ENCODE measurements around the gene ALX4.

ALX4 gene

DNA sequence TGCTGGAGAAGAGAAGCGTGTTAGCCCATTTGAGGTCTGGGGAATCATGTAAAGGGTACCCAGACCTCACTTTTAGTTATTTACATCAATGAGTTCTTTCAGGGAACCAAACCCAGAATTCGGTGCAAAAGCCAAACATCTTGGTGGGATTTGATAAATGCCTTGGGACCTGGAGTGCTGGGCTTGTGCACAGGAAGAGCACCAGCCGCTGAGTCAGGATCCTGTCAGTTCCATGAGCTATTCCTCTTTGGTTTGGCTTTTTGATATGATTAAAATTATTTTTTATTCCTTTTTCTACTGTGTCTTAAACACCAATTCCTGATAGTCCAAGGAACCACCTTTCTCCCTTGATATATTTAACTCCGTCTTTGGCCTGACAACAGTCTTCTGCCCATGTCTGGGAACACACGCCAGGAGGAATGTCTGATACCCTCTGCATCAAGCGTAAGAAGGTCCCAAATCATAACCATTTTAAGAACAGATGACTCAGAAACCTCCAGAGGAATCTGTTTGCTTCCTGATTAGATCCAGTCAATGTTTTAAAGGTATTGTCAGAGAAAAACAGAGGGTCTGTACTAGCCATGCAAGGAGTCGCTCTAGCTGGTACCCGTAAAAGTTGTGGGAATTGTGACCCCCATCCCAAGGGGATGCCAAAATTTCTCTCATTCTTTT, 65.2 kb downstream of the ALX4 start:
- no peak for DNase-seq (ENCODE audit: low spot score)

DNA sequence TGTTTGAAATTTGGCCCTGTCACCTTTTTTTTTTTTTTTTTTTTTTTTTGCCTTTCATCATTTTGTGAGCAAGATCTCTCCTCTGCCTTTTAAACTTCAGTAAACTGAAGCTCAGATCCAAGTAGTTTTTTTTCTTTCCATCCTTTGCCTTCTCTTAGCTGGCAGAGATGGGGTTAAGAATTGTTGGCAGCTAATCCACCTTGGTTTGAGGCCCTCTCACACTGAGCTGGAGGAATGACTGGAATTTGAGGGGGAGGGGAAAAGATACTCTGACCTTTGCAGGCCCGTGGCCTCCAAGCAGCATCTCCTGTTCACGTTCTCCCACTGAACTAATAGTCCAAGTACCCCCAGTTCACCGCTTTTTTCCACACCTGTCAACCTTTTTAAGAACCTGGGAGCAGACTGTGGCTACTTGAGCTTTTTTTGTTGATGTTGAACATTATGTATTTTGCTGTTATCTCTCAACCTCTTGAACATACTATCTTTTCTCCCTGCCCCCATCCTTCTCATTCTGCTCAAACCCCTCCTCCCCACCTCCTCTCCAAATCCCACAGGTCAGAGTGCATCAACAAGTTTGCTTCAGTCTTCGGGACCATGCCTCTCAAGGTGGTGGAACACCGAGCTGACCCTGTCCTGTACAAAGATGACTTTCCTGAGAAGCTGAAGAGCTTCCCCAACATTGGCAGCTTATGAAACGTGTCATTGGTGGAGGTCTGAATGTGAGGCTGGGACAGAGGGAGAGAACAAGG, 66.2 kb downstream of the ALX4 start:
- DNase-seq (ENCODE audit: low spot score): peak; percentile 84

DNA sequence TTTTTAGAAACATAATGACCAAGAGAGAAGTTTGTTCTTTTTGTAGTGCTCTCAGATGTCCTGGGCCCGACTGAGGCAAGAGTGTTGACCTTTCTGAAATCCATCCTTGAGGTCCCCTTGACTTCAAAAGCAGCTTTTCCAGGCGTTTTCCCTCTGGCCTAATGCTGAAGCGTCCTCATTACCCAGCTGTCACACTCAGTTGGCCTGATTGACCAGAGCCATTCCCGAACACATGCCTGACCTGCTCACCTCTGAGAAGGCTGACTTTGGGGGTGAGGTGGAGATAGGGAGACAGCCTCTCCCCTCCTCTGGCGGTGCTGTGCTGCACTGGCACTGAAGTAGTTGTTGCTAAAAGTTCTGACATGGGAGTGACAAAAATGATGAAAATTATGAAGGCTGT, 66.9 kb downstream of the ALX4 start:
- DNase-seq (ENCODE audit: low spot score): no peak

DNA sequence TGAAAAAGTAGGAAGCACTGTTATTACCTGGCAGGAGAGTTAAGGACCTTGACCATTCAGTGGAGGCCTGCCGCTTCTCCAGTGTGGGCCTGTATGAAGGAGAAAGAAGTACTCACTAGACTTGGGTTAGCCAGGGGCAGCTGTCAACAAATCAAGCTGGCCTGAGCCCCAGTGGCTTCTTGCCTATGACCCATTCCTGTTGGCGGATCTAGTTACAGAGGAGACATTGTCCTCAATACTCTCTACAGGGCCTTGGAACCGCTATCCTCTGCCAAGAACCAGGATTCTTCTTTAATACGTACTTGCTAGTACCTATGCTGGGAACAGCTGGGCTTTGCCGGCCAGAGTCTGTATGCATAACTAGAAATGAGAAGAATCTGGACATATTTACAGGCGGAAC, 68.1 kb downstream of the ALX4 start:
- no peak for DNase-seq (ENCODE audit: low spot score)

DNA sequence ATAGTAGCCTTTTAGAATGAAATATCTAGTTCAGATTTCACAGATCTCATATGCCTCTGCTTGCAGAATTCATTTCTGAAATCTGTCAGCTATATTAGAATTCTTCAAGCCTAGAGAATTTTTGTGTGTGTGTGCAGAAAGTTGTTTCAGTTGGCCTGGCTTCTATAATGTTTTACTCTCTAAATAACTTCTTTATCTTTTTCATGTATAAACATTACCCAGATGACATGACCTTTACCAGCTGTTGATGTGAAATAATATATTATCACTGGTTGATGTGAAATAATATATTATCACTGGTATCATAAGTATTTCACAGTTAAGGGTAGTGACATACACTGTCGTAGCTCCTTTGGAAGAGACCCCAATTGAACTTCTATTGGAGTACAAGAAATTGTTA, 72.8 kb downstream of the ALX4 start:
- DNase-seq (ENCODE audit: low spot score): no peak

DNA sequence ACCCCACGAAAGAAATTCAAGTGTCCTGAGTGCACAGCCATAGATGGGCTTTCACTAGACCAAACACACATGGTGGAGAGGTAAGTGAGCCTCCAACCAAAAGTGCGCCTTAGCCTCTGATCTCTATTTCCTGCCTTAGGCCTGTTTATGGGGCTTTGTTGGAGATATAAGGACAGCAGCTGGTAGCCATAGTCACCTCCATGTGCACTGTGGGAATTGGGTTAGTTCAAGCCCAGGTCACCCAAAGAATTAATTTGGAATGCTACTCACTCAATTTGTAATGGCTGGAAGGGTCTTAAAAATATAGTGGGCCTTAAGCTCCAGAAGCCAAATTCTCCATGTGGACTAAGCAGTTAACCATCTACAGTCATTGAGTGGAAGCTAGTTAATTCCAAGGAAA, 73.6 kb downstream of the ALX4 start:
- DNase-seq (ENCODE audit: low spot score): no peak

DNA sequence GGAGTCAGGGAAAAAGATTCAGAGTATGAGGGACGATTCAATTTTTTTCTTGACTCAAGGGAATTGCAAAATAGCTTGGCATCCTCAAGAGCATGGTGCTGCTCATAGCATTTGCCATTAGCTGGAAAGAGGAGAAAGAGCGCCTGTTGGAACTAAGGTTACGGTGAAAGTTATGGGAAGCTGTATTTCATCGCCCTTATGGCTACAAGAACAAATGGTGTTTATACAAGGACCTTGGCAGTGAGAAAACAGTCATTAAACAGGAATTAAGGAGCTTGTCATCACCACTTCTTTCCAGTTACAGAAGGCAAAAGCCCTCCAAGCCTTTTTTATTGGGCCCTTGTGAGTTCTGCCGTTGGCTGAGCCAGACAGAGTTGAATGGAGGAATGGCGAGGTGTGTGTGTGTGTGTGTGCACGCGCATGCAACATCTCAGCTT, 74.2 kb downstream of the ALX4 start:
- no peak for DNase-seq (ENCODE audit: low spot score)

DNA sequence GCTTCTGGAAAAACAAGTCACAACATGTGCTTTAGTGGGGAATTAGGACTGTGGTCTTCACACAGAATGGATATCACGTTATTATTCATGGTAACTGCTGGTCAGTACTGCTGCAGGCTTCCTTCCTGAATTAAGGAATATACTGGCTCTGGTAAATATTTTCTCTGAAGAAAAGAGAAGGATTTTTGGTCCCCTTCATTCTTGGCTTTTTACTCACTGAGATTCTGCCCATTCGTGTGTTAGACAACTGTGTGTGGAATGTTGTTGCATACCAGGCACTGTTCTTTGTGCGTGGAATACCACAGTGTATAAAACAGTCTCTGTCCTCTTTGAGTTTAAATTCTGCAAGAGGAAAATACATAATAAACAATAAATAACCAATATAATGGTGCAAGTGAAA, 80.3 kb downstream of the ALX4 start:
- no peak for DNase-seq (ENCODE audit: low spot score)

DNA sequence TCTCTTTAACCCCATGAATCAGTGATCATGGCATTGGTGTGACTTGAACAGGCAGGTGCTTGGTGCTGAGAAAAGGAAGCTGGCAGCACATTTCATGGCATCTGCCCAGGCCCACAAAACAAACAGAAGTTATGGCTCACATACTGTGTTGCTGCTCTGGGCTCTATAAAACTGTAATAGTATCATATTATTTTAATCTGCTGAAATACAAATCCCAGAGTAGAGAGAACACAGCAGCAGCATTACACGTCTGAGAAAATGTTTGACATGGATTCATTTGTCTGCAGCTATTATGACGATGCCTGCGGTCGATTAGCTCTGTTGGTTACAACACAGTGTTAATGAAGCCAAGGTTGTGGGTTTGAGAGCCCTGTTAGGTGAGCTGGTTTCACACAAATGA, 80.8 kb downstream of the ALX4 start:
- no peak for DNase-seq (ENCODE audit: low spot score)

DNA sequence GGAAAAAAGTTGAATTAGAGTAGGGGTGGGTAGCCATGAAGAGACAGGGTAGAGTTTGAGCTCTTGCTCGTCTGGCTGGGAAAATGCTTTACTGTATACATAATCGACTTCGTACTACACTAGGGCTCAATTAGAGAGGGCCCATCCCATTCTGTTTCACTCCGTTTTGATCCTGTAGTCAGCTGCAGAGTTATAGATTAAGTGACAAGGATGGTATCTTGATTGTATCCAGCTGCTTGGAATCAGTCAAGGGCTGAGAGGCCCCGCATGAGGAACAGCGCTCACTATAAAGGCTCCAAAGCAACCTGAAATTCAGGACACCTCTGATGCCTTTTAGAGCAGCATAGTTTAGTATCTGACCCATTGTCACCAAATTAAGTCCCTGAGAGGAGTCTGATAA, 81.6 kb downstream of the ALX4 start:
- no peak for DNase-seq (ENCODE audit: low spot score)

DNA sequence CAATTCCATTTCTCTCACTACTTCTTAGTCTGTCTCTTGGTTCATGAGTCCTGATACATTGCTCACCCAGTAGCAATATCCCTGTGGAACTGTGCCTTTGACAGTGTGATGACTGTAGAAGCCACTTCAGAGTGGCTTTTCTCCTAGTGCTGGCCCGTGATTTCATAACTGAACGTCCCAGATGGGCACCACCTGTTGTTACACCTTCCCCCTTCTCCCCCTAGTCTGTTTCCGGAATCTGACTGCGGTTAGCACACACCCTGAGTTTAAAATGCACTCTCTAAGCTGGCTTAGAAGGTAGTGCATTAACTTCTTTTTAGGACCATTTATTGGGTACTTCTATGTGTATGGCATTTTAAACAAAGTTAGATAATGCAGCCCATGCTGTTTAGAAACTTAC, 83.0 kb downstream of the ALX4 start:
- no peak for DNase-seq (ENCODE audit: low spot score)

DNA sequence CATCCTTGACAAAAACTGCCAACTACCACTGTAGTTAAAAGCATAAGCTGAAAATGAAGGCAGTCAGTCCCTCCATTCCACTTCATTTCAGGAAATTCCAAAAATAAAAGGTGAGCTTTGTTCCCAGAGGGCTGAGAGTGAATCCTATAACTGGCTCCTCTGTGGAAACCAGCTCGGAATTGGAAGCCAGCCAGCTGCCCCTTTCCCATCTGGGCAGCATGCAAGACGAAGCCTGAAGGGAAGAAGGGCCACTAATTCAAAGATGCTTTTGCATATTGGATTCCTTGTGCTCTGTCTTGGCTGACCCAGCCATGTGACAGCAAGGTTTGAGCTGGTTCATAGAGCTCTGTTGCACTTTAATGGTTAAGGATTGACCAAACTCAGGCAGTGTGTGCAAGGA, 83.4 kb downstream of the ALX4 start:
- no peak for DNase-seq (ENCODE audit: low spot score)

DNA sequence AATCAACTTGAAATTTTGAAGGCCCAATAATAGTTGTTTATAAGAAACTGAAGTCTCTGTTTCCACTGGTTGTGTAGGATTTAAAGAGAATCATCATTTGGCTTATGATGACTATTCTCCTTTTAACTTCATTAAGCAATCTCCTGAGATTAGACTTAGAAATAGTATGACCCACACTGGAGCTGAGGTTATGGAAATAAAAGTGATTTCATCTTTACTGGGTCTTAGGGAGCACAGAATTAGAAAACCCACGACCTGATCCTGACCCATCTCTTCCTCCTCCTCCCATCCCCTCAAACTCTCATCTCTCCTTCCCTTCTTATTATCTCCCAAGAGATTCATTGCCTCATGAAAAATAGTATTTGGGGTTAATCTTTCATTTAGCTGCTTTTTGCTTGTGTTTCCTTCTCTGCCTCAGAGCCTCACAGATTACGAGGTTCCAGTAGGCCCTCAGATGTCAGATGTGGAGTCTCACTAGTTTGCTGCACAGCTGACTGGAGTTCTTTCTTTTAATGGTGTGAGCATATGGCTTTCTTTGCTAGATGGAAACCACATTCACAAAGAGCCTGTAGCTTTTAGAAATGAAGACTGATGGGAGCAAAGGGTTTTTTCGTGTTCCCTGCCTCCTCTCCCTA, 85.0 kb downstream of the ALX4 start:
- no peak for DNase-seq (ENCODE audit: low spot score)

DNA sequence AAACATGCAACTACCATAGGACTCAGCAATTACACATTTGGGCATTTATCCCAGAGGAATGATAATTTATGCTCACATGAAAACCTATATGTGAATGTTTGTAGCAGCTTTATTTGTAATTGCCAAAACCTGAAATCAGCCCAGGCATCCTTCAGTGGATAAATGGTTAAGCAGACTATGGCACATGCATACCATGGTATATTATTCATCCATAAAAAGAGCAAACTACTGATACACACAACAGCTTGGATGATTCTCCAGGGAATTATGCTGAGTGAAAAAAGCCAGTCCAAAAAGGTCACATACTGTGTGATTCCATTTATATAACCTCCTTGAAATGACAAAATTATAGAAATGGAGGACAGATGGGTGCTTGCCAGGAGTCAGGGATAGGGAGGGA, 86.7 kb downstream of the ALX4 start:
- no peak for DNase-seq (ENCODE audit: low spot score)

DNA sequence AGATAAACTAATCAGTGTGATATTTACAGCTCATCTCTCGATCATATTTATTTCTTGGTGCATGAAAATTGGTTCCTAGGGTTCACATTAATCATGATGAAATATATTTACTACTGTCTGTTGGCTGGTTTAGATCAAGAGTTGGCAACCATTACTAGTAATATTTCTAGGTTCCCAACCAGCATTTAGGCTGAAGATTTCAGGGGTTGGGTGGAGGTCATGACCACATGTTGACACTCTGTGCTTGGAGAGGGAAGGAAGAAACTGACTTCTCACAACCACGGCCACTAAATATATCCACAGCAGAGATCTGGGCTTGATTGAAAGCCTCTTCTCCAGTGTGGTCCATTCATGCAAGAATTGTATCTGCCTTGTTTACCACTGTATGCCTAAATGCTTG, 87.9 kb downstream of the ALX4 start:
- DNase-seq (ENCODE audit: low spot score): no peak

DNA sequence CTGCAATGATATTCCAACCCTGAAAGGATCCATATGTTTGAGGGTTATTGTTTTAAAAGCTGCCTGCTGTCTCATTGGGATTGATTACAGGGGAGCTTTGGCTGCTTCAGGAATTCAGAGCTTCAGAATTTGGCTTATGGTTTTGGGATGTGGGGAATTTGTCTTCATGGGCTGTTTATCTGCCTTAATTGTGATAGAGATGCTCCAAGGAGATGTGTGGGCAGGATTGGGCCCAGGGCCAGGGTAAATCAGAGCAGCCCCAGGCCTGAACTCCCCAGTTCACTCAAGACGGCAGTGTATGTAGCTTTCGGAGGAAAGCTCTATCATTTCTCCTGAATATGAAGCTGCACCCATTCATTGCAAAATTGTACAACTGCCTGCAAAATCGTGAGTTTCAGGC, 88.5 kb downstream of the ALX4 start:
- DNase-seq (ENCODE audit: low spot score): no peak

DNA sequence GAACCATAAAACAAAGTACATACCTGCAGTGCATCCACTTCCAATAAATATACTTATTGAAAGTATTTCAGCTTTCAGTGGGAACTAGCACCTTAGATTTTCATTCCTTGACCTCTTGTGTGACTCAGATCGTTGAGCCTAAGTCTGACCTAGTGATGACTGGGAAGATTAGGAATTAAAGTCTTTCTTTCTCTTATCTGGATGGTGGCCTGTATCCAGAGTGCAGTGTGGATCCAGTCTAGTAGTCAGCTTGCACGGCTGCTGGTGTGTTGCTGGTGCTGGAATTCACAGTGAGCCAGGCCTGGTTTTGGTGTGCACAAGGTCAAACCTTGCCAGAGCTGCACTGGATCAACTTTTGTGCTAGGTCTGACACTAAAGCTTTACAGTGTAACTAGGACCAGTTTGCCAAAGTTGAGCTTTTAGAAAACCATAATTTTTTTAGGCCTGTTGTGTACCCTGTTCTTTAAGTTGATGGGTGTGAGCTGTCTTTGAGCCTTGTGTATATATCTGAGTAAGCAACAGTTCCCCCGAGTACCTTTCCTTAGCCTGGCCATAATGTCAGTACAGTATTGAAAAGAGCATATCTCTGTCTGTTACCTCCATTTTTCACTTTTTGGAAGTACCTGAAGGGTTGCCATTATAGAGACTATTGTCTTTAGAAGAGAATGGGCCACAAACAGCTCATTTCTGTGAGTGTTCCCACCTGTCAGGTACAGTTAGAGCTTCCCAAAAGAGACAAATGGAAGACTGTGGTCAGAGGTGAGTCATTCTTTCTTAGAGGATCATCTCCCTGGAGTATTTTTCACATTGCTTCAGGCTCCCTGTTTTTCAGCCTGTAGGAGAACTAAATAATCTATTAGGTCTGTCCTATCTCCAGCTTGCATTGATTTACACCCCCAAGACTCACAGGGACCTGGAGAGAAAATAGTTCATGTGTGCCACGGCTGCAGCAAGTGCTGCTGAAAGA, 89.8 kb downstream of the ALX4 start:
- no peak for DNase-seq (ENCODE audit: low spot score)

DNA sequence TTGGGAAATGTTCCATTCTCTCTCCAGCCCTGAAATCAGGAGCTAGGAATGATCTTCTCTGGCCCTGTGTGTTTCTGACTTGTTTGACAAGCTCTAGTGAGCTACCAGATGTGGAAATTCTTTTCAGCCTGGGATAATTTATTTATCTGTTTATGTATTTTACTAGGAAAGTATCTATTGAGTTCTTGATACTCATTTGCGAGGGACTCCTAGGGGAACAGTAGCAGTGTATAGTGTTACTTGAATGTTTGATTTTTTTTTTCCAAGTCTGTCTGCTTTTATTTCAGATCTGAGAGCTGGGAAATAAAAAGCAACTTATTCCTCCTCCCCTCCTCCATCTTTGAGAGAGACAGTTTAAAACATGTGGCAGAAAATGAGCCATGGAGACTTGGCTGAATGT, 92.5 kb downstream of the ALX4 start:
- DNase-seq (ENCODE audit: low spot score): no peak

DNA sequence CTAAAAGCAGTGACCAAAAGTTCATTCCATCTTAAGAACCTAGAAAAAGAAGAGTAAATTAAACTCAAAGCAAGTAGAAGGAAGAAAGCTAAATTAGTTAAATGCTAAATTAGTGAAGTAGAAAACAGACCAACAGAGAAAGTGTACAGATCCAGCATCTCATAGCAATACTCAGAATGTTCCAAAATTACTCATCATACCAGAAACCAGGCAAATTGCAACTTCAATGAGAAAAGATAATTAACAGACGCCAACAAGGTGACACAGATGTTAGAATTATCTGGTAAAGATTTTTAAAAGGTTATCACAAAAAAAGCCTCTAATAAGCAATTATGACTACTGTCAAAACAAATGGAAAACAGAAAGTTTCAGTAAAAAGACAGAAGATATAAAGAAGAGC, 96.8 kb downstream of the ALX4 start:
- no peak for DNase-seq (ENCODE audit: low spot score)

DNA sequence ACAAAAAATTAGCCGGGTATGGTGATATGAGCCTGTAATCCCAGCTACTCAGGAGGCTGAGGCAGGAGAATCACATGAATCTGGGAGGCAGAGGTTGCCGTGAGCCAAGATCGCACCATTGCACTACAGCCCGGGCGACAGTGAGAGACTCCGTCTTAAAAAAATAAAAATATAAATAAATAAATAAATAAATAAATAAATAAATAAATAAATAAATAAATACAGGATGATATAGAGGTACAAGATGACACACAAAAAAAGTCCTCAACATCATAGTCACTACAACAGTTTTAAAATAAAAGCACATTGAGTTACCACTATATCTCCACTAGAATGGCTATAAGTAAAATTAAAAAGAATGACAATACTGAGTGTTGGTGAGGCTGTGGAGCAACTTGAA, 97.8 kb downstream of the ALX4 start:
- DNase-seq (ENCODE audit: low spot score): no peak
